ENCODE measurements around the gene ZNF668. TPM values are rescaled to one million over a fixed set of nuclear protein-coding genes. Genes with fewer than 3 reads are reported as not detected.

Gene ZNF668
- total and polyA plus RNA-seq, 2 of the 13 experiments (the other 11 are each of a cell fraction or from before 2014, with no cell fraction given), result 3.8 to 9.8 TPM

GRCh38 chr16:31043352-31043751 lies 30.7 kb downstream of the ZNF668 start (continued):
- TF ChIP-seq GATAD2A (CRISPR knock-in tag; IDR thresholded peaks at IDR 0.05) (0 out of 2 replicates have a peak, but pooled peaks have one; percentile 27), SKI (IDR thresholded peaks at IDR 0.05; ENCODE audit: partially characterized antibody) (peak; percentile 65), KDM1A (CRISPR knock-in tag; IDR thresholded peaks at IDR 0.05) (no peak)

- no peak for DNase-seq (ENCODE audit: low spot score)
- ATAC-seq, result no peak
- ChIA-PET POLR2A (no interaction called here), CTCF (ENCODE audit: low intra/inter-chr PET ratio, low total read pairs) (no interaction called here)
- Histone ChIP-seq H3K27me3 (ENCODE audit: control insufficient read depth in 1 of 2, insufficient read depth in 2 of 2, low read length in 2 of 2) (no peaks in the 10 kb centered on the region), H3K79me2 (ENCODE audit: insufficient read depth, low read length) (no peaks in the 10 kb centered on the region), H3K27ac (ENCODE audit: extremely low read length, insufficient read depth, low read length) (no peak overlapping the region), H3K4me1 (ENCODE audit: insufficient read depth, low read length) (peaks cover 38% of the 10 kb centered on the region), H3K4me3 (replicated peaks in 1 of 3; ENCODE audit: insufficient read depth in 1 of 3, low read depth in 2 of 3, low read length in 3 of 3) (no peak overlapping the region), H3K9me3 (ENCODE audit: low read length) (no peaks in the 10 kb centered on the region), H2AFZ (ENCODE audit: low read length) (no peak overlapping the region), H3K36me3 (replicated peaks in 1 of 2; ENCODE audit: control insufficient read depth in 1 of 2, insufficient read depth in 2 of 2, low read length in 2 of 2) (peaks cover 0 to 12% of the 10 kb centered on the region in 2 experiments; a peak in 3 of 5 replicates), H3K4me2 (ENCODE audit: low read depth, low read length) (no peak overlapping the region), H4K20me1 (ENCODE audit: insufficient read depth, low read length) (no peaks in the 10 kb centered on the region), H3K9ac (ENCODE audit: insufficient read depth, low read depth, low read length) (no peak overlapping the region)
- 0 out of 2 replicates have a peak, but pooled peaks have one; percentile 23 for TF ChIP-seq PHF20 (CRISPR knock-in tag; IDR thresholded peaks at IDR 0.05)
- TF ChIP-seq ZNF580 (CRISPR knock-in tag; IDR thresholded peaks at IDR 0.05; ENCODE audit: borderline replicate concordance, low read depth), result no peak
- no peak for TF ChIP-seq CBX1 (IDR thresholded peaks at IDR 0.05; ENCODE audit: low read depth)
- 0 out of 2 replicates have a peak, but pooled peaks have one; percentile 19 for TF ChIP-seq NRL (CRISPR knock-in tag; IDR thresholded peaks at IDR 0.05; ENCODE audit: borderline replicate concordance)
- TF ChIP-seq ZNF83 (CRISPR knock-in tag; IDR thresholded peaks at IDR 0.05; ENCODE audit: borderline replicate concordance), result no peak
- TF ChIP-seq SALL1 (CRISPR knock-in tag; IDR thresholded peaks at IDR 0.05), result 0 out of 2 replicates have a peak, but pooled peaks have one; percentile 18
- in situ Hi-C loops (cut with HindIII; ENCODE audit: extremely low pct_ligation_motif_present, low pct_unique_long_range_greater_than_20kb), result no loop called here
- no peak for FAIRE-seq
- no TSS peak for BruUV-seq (replicated peaks)
- WGBS (ENCODE audit: low lambda C conversion rate), result 94% methylated on average over 10 of the region's 10 CpGs
- intact Hi-C loops (cut with micrococcal nuclease; ENCODE audit: unreplicated experiment), result no loop called here
Observed at GRCh38 chr16:31042866-31043265, 31.2 kb downstream of the ZNF668 start.

Measured in HepG2 (cell line).